ENCODE data around the gene GRM7. TPM values are rescaled to one million over a fixed set of nuclear protein-coding genes. Genes with fewer than 3 reads are reported as not detected.

GRM7 gene
- total and polyA plus RNA-seq, 2 experiments from 2014 or later = 0.62 to 1.7 TPM

DNA sequence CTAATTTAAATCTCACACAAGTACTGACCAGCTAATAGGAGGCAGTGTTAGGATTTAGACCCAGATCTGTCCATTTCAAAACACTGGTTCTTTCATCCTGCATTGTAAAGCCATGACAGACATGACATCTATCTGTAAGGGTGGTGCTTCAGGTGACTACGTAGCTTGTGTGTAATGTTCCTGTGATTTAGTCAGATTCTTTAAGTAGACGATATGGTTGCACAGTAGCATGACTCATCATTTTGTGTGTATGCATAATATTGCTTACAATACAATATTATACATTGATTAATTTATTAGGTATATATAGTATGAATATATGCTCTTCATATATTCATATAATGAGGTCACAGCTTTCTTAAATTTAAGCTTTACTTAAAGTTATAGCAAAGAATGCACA, 628.5 kb downstream of the GRM7 start:
- no peak overlapping the region for H3K4me3 ChIP-seq
- no peaks in the 10 kb centered on the region for H3K36me3 ChIP-seq
- no peaks in the 10 kb centered on the region for H3K9me3 ChIP-seq (ENCODE audit: low read depth)
- TF ChIP-seq, protein P1, sequence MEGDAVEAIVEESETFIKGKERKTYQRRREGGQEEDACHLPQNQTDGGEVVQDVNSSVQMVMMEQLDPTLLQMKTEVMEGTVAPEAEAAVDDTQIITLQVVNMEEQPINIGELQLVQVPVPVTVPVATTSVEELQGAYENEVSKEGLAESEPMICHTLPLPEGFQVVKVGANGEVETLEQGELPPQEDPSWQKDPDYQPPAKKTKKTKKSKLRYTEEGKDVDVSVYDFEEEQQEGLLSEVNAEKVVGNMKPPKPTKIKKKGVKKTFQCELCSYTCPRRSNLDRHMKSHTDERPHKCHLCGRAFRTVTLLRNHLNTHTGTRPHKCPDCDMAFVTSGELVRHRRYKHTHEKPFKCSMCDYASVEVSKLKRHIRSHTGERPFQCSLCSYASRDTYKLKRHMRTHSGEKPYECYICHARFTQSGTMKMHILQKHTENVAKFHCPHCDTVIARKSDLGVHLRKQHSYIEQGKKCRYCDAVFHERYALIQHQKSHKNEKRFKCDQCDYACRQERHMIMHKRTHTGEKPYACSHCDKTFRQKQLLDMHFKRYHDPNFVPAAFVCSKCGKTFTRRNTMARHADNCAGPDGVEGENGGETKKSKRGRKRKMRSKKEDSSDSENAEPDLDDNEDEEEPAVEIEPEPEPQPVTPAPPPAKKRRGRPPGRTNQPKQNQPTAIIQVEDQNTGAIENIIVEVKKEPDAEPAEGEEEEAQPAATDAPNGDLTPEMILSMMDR (IDR thresholded peaks at IDR 0.05; ENCODE audit: low read depth, low read length) = no peak
- no peak for DNase-seq (ENCODE audit: low read depth in 1 of 2, low spot score in 1 of 2)
- no peaks in the 10 kb centered on the region for H3K27me3 ChIP-seq
- H3K27ac ChIP-seq = no peak overlapping the region
- H3K4me1 ChIP-seq (ENCODE audit: low read depth) = no peaks in the 10 kb centered on the region

GRCh38 chr3:7498715-7499114, 637.8 kb downstream of the GRM7 start:
- no peak overlapping the region for H3K4me3 ChIP-seq
- no peaks in the 10 kb centered on the region for H3K9me3 ChIP-seq (ENCODE audit: low read depth)

GRCh38 chr3:7503431-7503830, 642.5 kb downstream of the GRM7 start:
- Histone ChIP-seq H3K27ac (no peak overlapping the region), H3K9me3 (ENCODE audit: low read depth) (no peaks in the 10 kb centered on the region), H3K4me3 (no peak overlapping the region), H3K36me3 (no peaks in the 10 kb centered on the region), H3K27me3 (no peaks in the 10 kb centered on the region), H3K4me1 (ENCODE audit: low read depth) (no peaks in the 10 kb centered on the region)
- no peak for DNase-seq (ENCODE audit: low read depth in 1 of 2, low spot score in 1 of 2)
- TF ChIP-seq, protein P1 (IDR thresholded peaks at IDR 0.05; ENCODE audit: low read depth, low read length) = no peak

More at GRCh38 chr3:7498715-7499114, 637.8 kb downstream of the GRM7 start:
- Histone ChIP-seq H3K4me1 (ENCODE audit: low read depth) (no peaks in the 10 kb centered on the region), H3K36me3 (no peaks in the 10 kb centered on the region), H3K27ac (no peak overlapping the region), H3K27me3 (no peaks in the 10 kb centered on the region)
- DNase-seq (ENCODE audit: low read depth in 1 of 2, low spot score in 1 of 2) = no peak
- TF ChIP-seq, protein P1 (IDR thresholded peaks at IDR 0.05; ENCODE audit: low read depth, low read length) = no peak

DNA sequence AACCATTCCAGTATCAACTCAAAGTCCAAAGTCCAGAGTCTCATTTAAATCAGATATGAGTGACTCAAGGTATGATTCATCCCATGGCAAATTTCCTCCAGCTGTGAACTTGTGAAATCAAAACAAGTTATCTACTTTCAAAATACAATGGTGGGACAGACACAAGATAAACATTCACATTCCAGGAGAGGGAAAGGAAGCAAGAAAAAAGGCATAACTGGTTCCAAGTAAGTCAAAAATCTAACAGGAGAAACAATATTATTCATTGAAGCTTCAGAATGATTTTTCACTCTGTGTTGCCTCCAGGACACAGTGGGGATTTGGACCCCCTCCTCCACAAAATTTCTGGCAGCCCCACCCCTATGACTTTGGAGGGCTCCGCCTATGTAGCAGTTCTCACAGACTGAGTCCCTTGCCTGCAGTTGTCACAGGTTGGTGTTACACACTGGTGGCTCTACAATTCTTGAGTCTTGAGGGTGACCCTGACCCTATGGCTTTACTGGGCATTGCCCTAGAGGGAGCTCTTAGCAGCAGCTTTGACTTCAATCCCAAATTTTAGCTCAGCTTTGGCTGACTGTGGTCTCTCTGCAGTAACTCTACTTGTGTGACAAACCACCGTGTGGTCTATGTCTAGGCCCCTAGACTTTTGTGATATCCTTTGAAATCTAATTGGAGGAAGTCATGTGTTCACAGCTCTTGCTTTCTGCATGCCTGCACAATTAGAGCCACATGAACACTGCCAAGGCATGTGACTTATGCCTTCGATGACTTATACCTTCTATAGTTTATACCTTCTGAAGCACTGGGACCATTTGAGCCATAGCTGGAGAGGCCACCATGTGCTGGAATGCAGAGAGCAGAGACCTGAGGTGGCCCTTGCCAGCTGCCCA, 644.2 kb downstream of the GRM7 start:
- Histone ChIP-seq H3K9me3 (ENCODE audit: low read depth) (no peaks in the 10 kb centered on the region), H3K4me3 (no peak overlapping the region), H3K36me3 (no peaks in the 10 kb centered on the region), H3K27ac (no peak overlapping the region), H3K27me3 (no peaks in the 10 kb centered on the region), H3K4me1 (ENCODE audit: low read depth) (no peaks in the 10 kb centered on the region)
- TF ChIP-seq, protein P1 (IDR thresholded peaks at IDR 0.05; ENCODE audit: low read depth, low read length) = peak; percentile 32
- peak in 1 of 2 donors; percentile 96 for DNase-seq (ENCODE audit: low read depth in 1 of 2, low spot score in 1 of 2)

GRCh38 chr3:7506606-7507180, 645.8 kb downstream of the GRM7 start:
- no peaks in the 10 kb centered on the region for H3K4me1 ChIP-seq (ENCODE audit: low read depth)
- no peaks in the 10 kb centered on the region for H3K9me3 ChIP-seq (ENCODE audit: low read depth)
- no peaks in the 10 kb centered on the region for H3K36me3 ChIP-seq
- H3K4me3 ChIP-seq = no peak overlapping the region
- H3K27ac ChIP-seq = no peak overlapping the region
- no peak for DNase-seq (ENCODE audit: low read depth in 1 of 2, low spot score in 1 of 2)
- no peaks in the 10 kb centered on the region for H3K27me3 ChIP-seq
- TF ChIP-seq, protein P1 (IDR thresholded peaks at IDR 0.05; ENCODE audit: low read depth, low read length) = no peak
